ENCODE data around the gene CTNNA2.

- TF ChIP-seq ELK1 (IDR thresholded peaks at IDR 0.05; ENCODE audit: low read depth, low read length) = no peak
- no peak for TF ChIP-seq RFX5 (IDR thresholded peaks at IDR 0.05)
- no peak for TF ChIP-seq RNF2 (IDR thresholded peaks at IDR 0.05; ENCODE audit: borderline replicate concordance, low read depth)
- no peak for TF ChIP-seq CTCF (IDR thresholded peaks at IDR 0.05)
- TF ChIP-seq REST (IDR thresholded peaks at IDR 0.05) = no peak
- no peak for TF ChIP-seq PHF8 (IDR thresholded peaks at IDR 0.05; ENCODE audit: borderline replicate concordance, low read depth)
Observed at GRCh38 chr2:79578952-79579351, 66.1 kb downstream of the CTNNA2 start.

All from A549 (cell line).